Stimulated activated CD8-positive, alpha-beta memory T cell treated with anti-CD3 and anti-CD28 coated beads, Interleukin-4, amount 100 ng/mL, for 24 hours (primary cell): ENCODE results near the gene CHPF.

Source experiments
- DNase-seq: peaks from one replicate; pipeline ENCODE4 v3.0.0-alpha.2; 2020; ENCODE audit warnings: low read depth

Gene CHPF

DNA sequence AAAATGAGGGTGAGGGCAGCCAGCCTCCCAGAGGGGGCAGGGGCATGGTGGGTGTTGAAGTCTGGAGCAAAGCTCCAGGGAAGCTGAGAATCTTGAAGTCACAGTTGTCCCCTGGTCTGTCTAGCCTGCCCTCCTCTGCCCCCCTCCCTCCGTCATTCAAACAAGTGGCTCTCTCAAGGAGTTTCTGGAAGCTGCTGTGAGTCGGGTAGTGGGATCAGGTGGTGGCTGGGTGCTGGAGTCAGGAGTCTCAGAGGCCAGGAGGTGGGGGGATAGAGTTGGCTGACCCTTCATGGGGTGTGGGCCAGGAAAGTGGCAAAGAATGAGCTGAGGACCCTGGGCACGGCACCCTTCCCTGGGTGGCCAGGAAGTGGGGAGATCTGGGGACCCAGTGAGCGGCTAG lies 29.8 kb downstream of the CHPF start:
- no peak for DNase-seq

DNA sequence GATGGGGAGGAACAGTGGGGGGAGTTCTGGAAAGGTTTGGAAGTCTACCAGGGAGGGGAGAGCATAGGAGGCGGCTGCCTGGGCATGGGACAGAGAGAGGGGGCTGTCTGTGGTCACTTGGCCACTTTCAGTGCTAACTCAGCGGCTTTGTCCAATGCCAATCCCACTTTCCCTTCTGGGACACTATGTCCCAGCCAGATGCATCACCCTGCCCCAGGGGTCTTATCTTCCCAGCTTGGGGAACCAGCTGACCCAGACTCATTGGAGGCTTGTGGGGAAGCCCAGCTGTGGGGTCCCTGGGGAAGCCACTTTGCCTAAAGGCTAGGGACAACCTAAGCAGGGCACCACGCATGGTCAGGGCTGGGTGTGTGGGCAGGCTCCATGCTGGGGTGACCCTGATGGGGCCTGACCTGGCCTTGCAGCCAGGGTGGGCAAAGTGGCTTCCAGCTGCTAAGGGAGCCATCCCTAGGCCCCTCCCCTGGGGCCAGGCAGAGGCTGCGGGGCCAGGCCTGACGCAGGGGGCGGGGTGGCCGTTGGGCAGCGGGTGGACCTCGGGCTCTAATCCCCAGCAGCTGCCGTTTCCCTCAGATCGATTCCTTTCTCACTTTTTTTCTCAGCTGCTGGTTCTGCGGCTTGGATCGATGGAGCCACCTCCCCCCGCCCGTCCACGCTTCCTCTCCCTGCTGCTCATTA lies 30.9 kb downstream of the CHPF start:
- DNase-seq = no peak

DNA sequence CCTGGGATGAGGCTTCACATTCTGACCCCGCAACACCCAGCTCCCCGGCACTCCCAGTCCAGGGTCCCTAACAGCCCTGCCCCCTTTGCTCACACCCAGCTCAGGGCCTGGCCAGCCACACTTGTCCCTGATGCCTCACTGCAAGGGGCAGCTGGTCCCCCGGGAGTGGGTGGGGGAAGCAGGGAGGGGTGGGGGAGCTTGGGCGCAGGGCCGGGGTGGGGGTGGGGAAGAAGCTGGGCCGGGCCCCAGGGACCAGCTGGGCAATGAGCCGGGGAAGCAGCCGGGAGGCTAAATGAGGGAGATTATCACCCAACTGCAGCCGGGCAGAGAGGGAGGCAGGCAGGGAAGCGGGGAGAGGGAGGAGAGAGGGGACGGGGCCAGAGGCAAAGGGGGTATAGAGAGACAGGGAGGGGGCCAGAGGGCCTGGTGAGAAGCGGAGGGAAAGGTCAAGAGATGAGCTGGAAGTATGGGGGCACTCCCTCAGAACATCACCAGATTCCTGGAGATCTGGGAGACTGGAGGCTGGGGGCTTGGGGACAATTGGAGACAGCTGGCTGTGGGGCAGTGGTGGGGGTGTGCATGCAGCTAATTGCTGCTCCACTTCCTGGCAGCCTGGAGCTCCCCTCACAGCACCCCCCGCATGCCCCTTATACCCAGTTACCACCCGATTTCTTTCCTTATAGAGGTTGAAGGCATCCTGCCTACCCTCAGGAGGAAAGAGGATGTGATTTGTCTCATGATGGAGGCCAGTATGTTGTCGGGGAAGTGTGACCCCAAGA lies 31.9 kb downstream of the CHPF start:
- DNase-seq = no peak

DNA sequence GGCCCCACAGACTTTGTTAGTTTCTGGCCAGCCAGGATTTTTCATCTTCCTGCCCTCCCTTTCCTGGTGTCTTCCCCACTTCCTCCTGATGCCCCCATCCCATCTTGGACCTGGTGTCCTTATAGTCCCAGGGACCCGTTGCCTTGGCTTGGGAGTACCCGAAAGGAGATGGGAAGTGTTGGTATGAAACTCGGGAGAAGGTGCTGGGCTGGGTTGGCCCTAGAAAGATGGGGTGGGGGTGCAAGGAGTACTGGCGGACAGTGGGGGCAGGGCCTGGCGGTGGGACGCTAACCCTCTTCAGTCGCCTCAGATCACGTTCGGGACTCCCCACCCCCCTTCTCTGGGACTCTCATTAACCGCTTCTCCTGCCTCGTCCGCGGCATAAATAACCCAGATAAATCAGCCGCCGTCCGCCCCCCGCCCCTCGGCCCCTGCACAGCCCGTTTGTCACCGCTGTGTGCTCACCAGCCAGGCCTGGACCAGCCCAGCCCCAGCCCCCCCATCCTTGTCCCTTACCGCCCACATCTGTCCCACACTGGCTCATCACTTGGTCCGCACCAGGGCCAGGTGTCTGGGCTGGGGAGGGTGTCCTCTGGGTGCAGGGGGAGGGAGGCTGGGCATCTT lies 33.0 kb downstream of the CHPF start:
- DNase-seq = no peak

DNA sequence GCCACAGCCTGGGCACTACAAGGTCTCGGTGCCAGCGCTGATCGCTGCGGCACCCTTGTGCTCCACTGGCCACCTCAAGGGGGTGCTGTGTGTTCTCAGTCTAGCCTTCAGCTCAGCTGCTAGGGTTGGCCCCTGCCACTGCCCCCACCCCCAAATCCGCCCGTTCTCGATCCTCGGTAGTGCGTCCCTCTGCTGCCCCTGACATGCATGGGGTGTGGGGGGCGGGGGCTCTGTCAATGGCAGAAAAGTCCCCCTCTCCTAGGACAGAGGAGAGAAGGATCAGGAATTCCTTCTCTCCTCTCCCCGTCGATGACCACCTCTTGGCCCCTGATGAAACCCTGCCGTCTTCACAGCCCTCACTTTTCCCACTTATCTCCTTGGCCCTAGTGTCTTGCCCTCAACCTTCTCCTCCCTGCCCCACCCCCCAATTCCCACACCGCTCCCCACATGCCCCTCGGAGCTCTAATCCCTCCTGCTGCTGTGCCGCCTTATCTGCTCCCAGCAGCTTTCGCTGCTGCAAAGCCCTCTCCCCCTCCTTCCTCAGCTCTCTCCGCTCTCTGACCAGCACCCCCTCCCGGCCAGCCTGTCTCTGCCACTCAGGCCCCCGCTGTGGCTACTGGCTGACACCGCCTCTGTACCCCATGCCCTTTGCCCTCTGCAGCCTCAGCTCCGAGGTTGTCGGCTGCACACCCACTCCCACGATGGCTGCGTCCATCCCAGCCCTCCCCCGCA lies 33.7 kb downstream of the CHPF start:
- peak; percentile 19 for DNase-seq

DNA sequence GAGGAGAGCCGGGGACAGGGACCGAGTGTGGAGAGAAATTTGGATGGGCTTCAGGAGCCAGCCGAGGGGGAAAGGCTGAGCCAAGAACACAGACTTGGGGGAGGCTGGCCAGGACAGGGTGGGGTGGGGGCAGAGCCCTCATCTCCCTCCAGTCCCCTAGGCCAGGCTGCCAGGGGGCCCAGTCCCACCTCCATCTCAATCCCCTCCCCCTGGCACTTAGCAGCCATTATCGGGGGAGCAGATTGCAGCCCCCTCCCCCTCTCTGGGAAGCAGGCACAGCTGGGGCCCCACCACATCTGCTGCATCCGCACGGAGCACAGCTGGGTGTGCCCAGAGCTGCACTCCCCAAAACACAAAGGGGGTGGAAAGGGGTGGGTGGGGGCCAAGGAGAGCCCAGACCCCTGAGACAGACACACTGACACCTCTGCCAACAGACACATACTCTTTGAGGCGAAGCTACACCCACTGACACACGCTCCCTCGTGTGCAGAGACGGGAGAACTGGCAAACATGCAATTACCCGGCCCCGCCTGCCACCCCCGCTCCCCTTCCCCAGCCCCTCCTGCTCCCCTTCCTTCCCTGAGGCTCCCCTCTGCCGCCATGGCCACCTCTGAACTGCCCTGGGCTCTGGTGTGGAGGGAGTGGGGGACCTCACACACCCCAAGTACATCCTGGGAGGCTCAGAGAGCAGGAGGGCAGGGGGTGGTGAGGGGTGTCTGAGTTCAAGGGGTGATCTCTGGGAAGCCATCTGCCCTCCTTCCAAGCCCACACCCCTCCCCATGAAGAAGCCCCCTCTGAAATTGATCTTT lies 34.4 kb downstream of the CHPF start:
- DNase-seq = no peak

DNA sequence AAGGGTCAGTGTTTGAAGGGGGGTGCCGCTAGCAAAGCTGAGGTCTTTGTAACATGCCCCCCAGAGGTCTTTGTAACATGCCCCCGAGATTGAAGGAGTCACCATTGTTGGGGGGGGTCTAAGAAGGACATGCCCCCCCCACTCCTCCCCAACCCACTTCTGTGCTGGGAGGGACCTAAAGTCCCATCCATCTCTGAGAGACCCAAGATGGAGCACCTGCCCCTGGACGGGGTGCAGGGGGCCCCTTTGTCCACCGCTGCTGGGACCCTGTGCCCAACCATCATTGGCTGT lies 35.2 kb downstream of the CHPF start:
- no peak for DNase-seq

DNA sequence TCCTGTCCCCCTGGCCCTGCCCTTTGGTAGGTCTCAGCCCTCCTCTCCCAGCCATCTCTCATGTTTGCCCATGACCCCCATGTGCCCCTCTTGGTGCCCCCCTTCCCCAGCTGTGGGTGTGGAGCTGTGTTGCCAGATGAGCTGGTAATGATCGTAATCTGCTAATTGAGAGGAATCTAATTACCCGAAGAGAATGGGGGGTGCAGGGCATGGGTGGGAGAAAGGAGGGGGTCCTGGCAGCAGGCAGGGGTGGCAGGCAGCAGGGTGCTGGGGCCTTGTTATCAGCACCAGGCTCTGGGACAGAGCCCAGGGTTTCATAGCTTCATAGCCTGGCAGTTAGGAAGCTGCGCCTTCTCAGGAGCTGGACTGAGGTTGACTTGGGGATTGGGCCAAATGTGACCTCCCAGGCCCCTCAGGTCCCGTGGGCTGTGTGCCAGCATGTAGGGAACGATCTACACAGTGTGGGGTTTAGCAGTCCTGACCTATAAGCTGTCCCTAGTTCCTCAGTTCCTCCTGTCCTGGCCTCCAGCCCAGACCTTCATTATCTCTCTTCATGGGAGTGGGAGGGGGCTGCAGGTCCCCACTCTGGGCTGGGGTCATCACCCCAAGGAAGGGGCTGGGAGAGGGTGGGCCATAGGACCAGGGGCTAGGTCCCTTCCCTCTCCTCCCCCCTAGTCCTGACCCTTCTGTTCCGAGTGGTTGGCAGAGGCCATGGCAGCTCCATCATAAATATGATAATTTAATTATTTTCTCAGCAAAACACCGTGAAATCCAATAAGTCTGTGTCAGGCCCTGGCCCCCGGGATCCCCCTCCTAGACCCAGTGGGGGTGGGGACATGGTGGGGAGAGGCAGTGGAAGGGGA lies 35.8 kb downstream of the CHPF start:
- DNase-seq = no peak

DNA sequence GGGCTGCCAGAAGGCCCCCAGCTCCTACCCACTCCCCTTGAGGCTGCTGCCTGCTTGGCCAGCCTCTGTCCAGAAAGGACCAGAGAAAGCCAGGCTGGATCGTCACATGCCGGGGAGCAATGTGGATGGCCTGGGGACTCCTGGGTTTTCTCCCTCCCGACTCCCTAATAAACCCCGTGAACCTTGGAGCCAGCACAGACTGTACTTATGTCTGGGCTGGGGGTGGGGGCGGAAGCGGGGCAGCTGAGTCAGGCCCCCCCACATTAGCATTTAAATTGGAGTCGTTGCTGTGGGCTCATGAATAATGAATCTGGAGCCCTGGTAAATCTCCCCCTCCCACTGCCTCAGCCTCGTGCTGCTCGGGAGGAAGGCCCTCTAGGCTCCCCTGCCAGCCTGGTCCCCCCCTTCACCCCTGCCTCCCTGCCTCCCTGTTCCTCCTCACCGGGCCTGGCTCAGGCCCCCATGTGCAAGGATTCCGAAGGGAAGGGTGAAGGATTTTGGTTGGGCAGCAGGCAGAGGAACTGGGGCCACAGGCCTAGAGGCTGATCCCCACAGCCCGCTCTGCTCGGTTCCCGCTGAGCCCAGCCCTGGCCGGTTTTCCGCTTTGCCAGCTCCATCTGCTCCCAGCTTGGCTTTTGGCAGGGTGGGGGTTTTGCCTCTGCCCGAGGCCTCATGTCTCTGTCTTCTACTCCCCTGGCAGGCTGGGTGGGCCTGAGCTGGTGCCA lies 36.6 kb downstream of the CHPF start:
- no peak for DNase-seq

DNA sequence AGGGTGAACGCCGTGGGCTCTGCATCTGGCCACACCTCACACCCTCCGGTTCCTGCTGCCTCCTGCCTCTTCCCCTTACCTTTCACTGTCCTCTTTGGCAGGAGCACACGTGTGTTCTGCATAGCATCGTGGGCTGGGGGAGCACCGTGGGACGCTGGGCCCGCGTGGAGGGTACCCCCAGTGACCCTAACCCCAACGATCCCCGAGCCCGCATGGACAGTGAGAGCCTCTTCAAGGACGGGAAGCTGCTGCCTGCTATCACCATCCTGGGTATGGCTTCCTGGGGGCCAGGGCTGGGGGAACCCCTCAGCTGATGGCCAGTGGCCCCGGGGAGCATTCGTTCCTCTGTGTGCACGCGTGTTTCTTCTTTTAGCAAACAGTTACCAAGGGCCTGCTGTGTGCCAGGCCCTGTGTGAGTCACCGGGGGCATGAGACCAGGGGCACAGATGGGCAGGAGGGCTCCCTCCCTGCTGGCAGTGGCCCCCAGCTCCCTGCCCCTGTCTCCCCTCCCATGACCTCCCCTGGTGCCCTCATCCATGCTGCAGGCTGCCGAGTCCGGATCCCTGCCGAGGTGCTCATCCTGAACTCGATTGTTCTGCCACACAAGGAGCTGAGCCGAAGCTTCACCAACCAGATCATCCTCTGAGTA lies 37.3 kb downstream of the CHPF start:
- DNase-seq = no peak

DNA sequence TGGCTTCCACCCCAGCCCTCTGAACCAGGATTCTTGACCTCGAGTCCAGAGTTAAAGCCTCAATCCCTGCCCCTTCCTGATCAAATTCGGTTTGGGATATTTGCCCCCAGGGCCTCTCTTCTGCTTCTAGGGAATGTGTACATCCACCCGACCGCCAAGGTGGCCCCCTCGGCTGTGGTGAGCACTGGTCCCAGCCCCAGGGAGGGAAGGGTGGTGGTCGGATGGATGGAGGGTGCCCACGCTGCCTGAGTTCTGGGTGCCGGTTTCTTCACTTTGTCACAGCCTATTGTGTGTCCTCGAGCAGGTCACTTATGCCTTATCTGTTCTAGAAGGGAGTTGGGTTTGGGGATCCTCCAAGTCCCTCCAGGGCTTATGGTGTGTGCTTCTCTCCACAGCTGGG lies 38.0 kb downstream of the CHPF start:
- no peak for DNase-seq

DNA sequence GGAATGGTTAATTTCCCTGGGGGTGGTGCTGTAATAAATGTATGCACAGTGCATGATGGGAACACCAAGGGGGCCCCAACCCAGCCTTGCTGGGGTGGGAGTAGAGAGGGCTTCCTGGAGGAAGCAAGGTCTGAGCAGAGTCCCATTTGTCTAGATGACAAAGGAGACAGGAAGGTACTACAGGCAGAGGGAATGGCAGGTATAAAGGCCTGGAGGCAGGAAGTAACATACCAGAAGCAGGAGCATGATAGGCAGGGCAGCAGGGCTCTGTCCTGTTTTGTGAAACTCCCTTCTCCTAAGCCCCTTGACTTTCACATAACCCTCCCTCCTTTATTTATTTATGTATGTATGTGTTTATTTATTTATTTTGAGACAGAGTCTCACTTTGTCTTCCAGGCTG lies 41.0 kb downstream of the CHPF start:
- no peak for DNase-seq

DNA sequence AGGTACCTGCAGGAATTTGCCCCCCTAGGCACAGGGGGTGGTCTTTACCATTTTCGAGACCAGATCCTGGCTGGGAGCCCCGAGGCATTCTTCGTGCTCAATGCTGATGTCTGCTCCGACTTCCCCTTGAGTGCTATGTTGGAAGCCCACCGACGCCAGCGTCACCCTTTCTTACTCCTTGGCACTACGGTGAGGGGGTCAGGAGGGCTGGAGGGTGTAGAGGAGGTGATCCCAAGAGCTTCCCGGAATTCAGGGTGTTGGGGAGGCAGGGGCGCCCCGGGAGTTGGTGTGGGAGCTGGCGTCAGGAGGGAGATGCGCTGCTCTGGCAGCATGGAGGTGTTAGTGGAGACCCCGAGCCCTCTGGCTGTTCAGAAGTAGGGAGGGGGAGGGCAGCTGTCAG lies 41.8 kb downstream of the CHPF start:
- DNase-seq = no peak

DNA sequence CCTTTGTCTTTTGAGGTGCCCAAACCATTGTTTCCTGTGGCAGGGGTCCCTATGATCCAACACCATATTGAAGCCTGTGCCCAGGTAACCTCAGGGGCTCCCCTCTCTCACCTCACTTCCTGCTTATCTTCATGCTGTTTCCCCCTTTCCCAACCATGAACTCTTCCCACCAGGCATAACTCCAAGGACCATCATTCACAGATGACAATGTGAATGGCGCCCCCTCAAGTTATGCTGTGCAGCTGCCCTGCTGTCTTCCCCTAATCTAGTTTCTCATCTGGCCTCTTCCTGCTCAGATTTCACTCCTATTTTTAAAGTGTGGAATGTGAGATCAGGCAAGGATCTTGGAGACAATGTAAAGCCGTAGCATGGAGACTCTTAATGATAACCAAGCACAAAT lies 43.5 kb downstream of the CHPF start:
- DNase-seq = no peak

DNA sequence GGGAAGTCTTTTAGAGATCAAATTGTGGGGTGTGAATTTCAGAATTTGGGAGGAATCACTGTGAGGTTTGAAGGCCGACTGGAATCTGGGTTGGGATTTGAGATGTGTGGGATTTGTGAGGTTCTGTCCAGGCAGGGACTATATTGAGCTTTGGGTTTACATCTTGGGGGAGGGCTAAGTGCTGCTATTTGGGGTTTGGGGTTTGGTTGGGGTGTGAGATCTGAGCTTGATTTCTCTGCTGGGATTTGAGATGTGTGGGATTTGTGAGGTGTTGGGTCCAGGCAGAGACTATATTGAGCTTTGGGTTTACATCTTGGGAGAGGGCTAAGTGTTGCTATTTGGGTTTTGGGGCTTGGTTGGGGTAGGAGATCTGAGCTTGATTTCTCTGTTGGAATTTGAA lies 44.1 kb downstream of the CHPF start:
- DNase-seq = no peak

DNA sequence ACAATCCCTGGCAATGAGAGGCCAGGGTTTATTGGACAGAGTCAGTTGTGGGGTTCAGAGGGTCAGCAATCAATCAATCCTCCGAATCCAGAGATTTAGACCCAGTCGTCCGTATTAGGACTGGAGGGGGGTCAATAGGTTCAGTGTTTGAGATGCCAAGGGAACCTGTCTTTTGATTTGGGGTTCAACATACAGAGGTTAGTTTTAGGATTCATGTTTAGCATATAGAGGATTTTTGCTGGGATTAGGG lies 44.6 kb downstream of the CHPF start:
- DNase-seq = no peak

DNA sequence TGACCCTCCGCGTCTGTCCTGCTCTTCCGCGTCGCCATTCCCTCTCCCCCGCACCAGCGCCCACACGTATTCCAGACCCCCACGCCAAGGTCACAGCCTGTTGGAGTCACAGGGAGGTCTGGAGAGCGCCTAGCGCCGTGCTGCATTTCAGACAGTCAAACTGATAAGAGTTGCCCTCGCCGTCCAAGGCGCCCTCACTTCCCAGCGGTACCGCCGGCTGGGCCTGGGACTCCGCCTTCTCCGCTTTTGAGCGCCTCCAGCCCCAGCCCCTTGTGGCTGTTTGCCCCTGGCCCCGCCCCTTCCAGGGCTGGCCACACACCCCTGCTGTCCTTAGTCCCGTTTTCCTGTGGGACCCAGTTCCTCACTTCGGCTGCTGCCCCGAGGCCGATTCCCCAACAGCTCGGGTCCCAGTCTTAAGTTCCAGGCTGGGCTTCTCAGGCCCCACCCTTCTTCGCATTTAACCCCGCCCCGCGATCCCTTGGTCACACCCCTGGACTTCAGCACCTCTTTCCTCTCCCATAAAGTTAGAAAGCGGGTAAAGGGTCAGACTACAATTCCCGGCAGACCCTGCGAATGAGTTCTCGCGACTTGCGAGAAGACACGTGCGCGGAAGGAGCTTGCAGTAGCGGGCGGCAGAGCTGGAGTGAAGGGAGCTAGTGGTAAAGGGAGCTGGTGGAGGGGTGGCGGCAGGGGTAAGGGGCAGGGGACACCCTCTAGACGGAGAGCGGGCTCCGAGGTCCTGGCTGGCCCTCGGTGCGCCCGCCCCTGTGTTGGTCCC lies 45.1 kb downstream of the CHPF start, which contains the start of gene GMPPA:
Gene GMPPA (plus strand): TSS at position 612 of the 778 bp plus-strand sequence. CDS start 1,085 bp downstream, outside the sequence.
- DNase-seq = peak; percentile 89

DNA sequence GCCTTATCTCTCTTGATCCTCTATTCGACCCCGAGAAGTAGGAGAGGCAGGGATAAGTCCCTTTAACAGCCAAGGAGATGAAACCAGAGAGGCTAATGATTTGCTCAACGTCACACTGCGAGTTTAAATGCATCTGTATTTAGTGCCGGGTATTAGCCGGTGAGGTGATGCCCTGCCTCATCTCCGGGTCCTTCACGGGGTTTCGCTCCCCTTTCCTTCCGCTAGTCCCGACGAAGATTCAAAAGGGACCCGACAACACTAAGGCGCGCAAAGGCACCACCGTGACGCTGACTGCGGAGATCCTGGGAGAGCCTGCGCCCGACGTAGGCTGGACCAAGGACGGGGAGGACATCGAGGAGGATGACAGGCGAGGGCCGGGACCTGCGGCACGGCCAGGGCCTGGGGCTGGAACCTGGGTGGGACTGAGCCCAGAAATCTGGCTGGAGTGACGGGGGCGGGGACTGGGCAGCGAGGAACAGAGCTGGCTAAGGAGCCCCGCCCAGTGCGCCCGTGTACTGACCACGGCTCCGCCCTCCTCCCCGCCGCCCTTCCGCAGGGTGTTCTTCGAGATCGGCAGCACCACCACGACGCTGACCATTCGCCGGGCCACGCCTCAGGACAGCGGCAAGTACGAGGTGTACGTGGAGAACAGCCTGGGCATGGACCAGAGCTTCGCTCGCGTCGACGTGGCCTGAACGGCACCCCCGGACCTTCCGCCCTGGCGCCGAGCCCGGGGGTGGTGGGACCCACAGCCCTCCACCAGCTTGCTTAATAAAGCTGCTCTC lies 45.9 kb downstream of the CHPF start:
- peak; percentile 24 for DNase-seq
